Caco-2 (cell line): Measurements from ENCODE around the gene BCKDK. TPM values are rescaled to one million over a fixed set of nuclear protein-coding genes. Genes with fewer than 3 reads are reported as not detected.

Experiments
- BruUV-seq: library from RNA; stranded (reverse); fragments of 400-500 nt; replicated peaks from 2 replicates; lab custom pipeline; 2021; lab: Mats Ljungman, UMichigan
- CTCF ChIA-PET: fragments of 300-600 bp; sonication (Branson Sonifier 250); formaldehyde crosslinking; loops from one replicate; lab custom pipeline; 2022; ENCODE audit warnings: antibody characterized with exemption; lab: Charles Lee
- POLR2A ChIA-PET: fragments of 300-600 bp; sonication (Branson Sonifier 250); formaldehyde crosslinking; loops from one replicate; lab custom pipeline; 2022; ENCODE audit warnings: antibody characterized with exemption; lab: Charles Lee
- DNase-seq, 2 experiments: peaks; one replicate each; pipeline versions ENCODE4 v3.0.0 to v3.0.0-alpha.2; 2020 to 2022
- H3K27me3 ChIP-seq: replicated peaks from 2 replicates; pipeline ENCODE4 v1.6.0; 2011; ENCODE audit warnings: low read length; ENCODE audit not compliant: control insufficient read depth, insufficient read depth
- H3K36me3 ChIP-seq: 2 replicates; pipeline ENCODE4 v1.5.1; 2011; ENCODE audit warnings: low read length; ENCODE audit not compliant: control insufficient read depth, insufficient read depth
- H3K4me1 ChIP-seq: fragments of 250-450 bp; sonication (Bioruptor Pico); 2 replicates; pipeline ENCODE4 v1.5.1; 2020; ENCODE audit warnings: mild to moderate bottlenecking
- H3K4me3 ChIP-seq: 2 replicates; pipeline ENCODE4 v1.5.1; 2011; ENCODE audit warnings: low read depth, mild to moderate bottlenecking, control low read depth, low read length
- H3K9me3 ChIP-seq: fragments of 250-450 bp; sonication (Bioruptor Pico); 2 replicates; pipeline ENCODE4 v1.5.1; 2020; ENCODE audit warnings: mild to moderate bottlenecking, moderate library complexity
- H3K27ac Mint-ChIP-seq: one replicate; pipeline ENCODE4 v1.8.0; 2022; ENCODE audit warnings: mixed read lengths; ENCODE audit not compliant: unreplicated experiment
- H3K27me3 Mint-ChIP-seq: one replicate; pipeline ENCODE4 v1.8.0; 2022; ENCODE audit warnings: mixed read lengths; ENCODE audit not compliant: insufficient read depth, unreplicated experiment
- H3K36me3 Mint-ChIP-seq: one replicate; pipeline ENCODE4 v1.8.0; 2022; ENCODE audit warnings: mild to moderate bottlenecking, mixed read lengths; ENCODE audit not compliant: insufficient read depth, unreplicated experiment
- H3K4me1 Mint-ChIP-seq: one replicate; pipeline ENCODE4 v1.8.0; 2022; ENCODE audit warnings: low read depth, mixed read lengths; ENCODE audit not compliant: unreplicated experiment
- H3K4me3 Mint-ChIP-seq: one replicate; pipeline ENCODE4 v1.8.0; 2022; ENCODE audit warnings: mild to moderate bottlenecking, moderate library complexity, mixed read lengths; ENCODE audit not compliant: unreplicated experiment
- H3K9me3 Mint-ChIP-seq: one replicate; pipeline ENCODE4 v1.8.0; 2022; ENCODE audit warnings: mixed read lengths; ENCODE audit not compliant: unreplicated experiment
- CTCF ChIP-seq, 2 experiments: fragments of 200-600 bp in 1 of 2; IDR thresholded peaks; 1 replicate in 1 of 2; 2 replicates in 1 of 2; pipeline versions ENCODE4 v1.5.1 to v1.8.0; 2011 to 2022; ENCODE audit warnings: antibody characterized with exemption in 1 of 2, control low read depth in 1 of 2, inconsistent platforms in 1 of 2, low read depth in 1 of 2, low read length in 1 of 2, mild to moderate bottlenecking in 1 of 2, moderate library complexity in 1 of 2; ENCODE audit not compliant: insufficient read depth in 1 of 2, severe bottlenecking in 1 of 2, unreplicated experiment in 1 of 2
- intact Hi-C: fragments of 100-400 bp; cut with micrococcal nuclease; formaldehyde crosslinking; loops from one replicate; pipeline ENCODE4 v1.10.0; 2022; ENCODE audit not compliant: unreplicated experiment
- total RNA-seq: library from RNA; stranded (reverse); gene quantifications from 2 replicates; pipeline ENCODE4 v1.2.3, GENCODE V29; 2022

The BCKDK gene
- total RNA-seq, 1 experiment from 2014 or later, result 34.1 TPM

- DNase-seq, result no peak
- Histone ChIP-seq H3K27me3 (no peaks in the 10 kb centered on the region), H3K4me1 (peaks cover 16% of the 10 kb centered on the region), H3K4me3 (no peak overlapping the region), H3K36me3 (no peaks in the 10 kb centered on the region), H3K9me3 (no peaks in the 10 kb centered on the region)
- intact Hi-C loops, result no loop called here
- TF ChIP-seq CTCF (IDR thresholded peaks at IDR 0.05; ENCODE audit: insufficient read depth in 1 of 2, low read depth in 1 of 2, low read length in 1 of 2, severe bottlenecking in 1 of 2, unreplicated experiment in 1 of 2), result no peak
- Mint-ChIP-seq H3K27ac (no peak overlapping the region), H3K4me1 (peaks cover 12% of the 10 kb centered on the region), H3K27me3 (no peaks in the 10 kb centered on the region), H3K36me3 (peaks cover 31% of the 10 kb centered on the region), H3K4me3 (no peak overlapping the region), H3K9me3 (no peaks in the 10 kb centered on the region)
- BruUV-seq, result no TSS peak
- CTCF ChIA-PET, result no interaction called here
- POLR2A ChIA-PET, result no interaction called here
These were observed 4.5 kb downstream of the BCKDK start for GRCh38 chr16:31112711-31113110.

- H3K27ac Mint-ChIP-seq, result no peak overlapping the region
- no peaks in the 10 kb centered on the region for H3K27me3 Mint-ChIP-seq
- intact Hi-C loops, result no loop called here
- BruUV-seq, result no TSS peak
- ChIA-PET CTCF (no interaction called here), POLR2A (no interaction called here)
- no peaks in the 10 kb centered on the region for H3K9me3 Mint-ChIP-seq
- no peaks in the 10 kb centered on the region for H3K27me3 ChIP-seq
- H3K4me3 ChIP-seq, result no peak overlapping the region
- no peak for TF ChIP-seq CTCF (IDR thresholded peaks at IDR 0.05; ENCODE audit: insufficient read depth in 1 of 2, low read depth in 1 of 2, low read length in 1 of 2, severe bottlenecking in 1 of 2, unreplicated experiment in 1 of 2)
- H3K4me1 Mint-ChIP-seq, result peaks cover 18% of the 10 kb centered on the region
- no peak overlapping the region for H3K4me3 Mint-ChIP-seq
- H3K9me3 ChIP-seq, result no peaks in the 10 kb centered on the region
- no peaks in the 10 kb centered on the region for H3K36me3 ChIP-seq
- peaks cover 16% of the 10 kb centered on the region for H3K4me1 ChIP-seq
- DNase-seq, result peak in 1 of 2 experiments; percentile 43
- H3K36me3 Mint-ChIP-seq, result peaks cover 36% of the 10 kb centered on the region
These were observed 5.2 kb downstream of the BCKDK start for GRCh38 chr16:31113121-31114120.

- no peaks in the 10 kb centered on the region for H3K27me3 Mint-ChIP-seq
- no peak for TF ChIP-seq CTCF (IDR thresholded peaks at IDR 0.05; ENCODE audit: insufficient read depth in 1 of 2, low read depth in 1 of 2, low read length in 1 of 2, severe bottlenecking in 1 of 2, unreplicated experiment in 1 of 2)
- Histone ChIP-seq H3K36me3 (peaks cover 2% of the 10 kb centered on the region; the same call in 1 of the 2 replicates), H3K9me3 (no peaks in the 10 kb centered on the region), H3K4me3 (no peak overlapping the region), H3K27me3 (no peaks in the 10 kb centered on the region), H3K4me1 (peaks cover 16% of the 10 kb centered on the region)
- H3K9me3 Mint-ChIP-seq, result no peaks in the 10 kb centered on the region
- intact Hi-C loops, result no loop called here
- BruUV-seq, result no TSS peak
- POLR2A ChIA-PET, result no interaction called here
- no peak overlapping the region for H3K27ac Mint-ChIP-seq
- peaks cover 38% of the 10 kb centered on the region for H3K36me3 Mint-ChIP-seq
- no peak for DNase-seq
- H3K4me3 Mint-ChIP-seq, result no peak overlapping the region
- H3K4me1 Mint-ChIP-seq, result peaks cover 20% of the 10 kb centered on the region
- CTCF ChIA-PET, result no interaction called here
These were observed 6.3 kb downstream of the BCKDK start for GRCh38 chr16:31114468-31114867.
